Measurements from ENCODE around the gene CORO2A.

- TF ChIP-seq CTCF (IDR thresholded peaks at IDR 0.05) (no peak), POLR2A (IDR thresholded peaks at IDR 0.05) (no peak), EP300 (IDR thresholded peaks at IDR 0.05) (no peak), POLR2AphosphoS5 (IDR thresholded peaks at IDR 0.05) (no peak)
Observed at GRCh38 chr9:98230304-98230703, 37.9 kb upstream of the CORO2A start.
